ENCODE data around the gene LZTS2.

The LZTS2 gene

GRCh38 chr10:101000127-101000914, 713 bp downstream of the LZTS2 start:
- DNase-seq (ENCODE audit: low read depth): peak; percentile 32
- H3K4me3 ChIP-seq (ENCODE audit: low read length): peak overlapping the region; percentile 80
- TF ChIP-seq CTCF (IDR thresholded peaks at IDR 0.05; ENCODE audit: insufficient read depth, low read depth, low read length, missing control alignments): no peak

DNA sequence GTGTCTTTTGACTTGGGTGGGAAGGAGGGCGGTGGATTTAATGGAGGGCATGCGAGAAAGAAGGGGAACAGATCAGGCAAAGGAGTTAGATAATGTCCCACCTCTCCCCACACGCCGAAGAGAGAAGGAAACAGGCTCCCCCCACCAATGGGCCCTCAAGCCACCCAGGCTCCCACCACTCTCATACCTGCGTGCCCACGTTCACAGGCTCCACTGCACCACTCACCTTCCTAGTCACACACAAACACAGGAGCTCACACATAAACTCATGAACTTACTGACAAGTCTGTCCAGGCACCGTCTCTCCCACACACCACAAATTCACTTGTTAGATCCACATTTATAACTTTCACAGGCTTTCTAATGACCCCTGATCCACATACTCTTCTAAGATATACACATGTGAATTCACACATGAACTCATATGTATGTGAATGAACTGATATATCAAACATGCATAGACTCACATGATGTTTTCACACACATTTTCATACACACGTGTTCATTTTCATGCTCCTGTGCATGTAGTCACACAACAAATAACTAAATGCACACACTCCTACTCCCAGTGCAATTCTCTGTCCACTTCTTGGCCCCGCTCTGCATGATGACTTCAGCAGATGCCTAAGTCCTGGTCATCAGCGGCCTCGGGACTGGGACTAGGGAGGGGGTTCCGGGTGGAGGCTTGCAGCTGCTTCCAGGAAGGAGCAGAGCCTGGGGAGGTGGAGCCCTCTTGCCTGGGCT, 1.5 kb downstream of the LZTS2 start:
- H3K4me3 ChIP-seq (ENCODE audit: low read length): peak overlapping the region; percentile 80
- no peak for TF ChIP-seq CTCF (IDR thresholded peaks at IDR 0.05; ENCODE audit: insufficient read depth, low read depth, low read length, missing control alignments)
- DNase-seq (ENCODE audit: low read depth): peak; percentile 61

DNA sequence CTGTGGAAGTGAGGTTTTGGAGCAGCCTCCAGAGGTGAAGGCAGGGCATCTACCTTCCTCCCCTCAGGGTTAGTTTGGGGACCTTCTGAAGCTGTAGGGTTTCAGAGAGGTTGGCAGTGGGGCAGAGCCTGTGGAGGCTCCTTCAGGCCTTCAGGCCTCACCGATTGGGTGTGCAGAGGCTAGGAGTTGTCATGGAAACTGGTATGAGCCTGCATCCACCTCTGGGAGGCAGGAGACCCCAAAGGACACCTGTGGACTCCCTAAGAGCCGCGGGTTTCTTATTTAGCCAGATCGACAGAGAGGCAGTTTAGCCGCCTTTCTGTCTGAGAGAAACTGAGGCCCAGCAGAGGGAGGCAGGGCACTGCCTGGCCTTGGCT, 2.0 kb downstream of the LZTS2 start:
- no peak for DNase-seq (ENCODE audit: low read depth)
- H3K4me3 ChIP-seq (ENCODE audit: low read length): no peak overlapping the region
- no peak for TF ChIP-seq CTCF (IDR thresholded peaks at IDR 0.05; ENCODE audit: insufficient read depth, low read depth, low read length, missing control alignments)

GRCh38 chr10:101002456-101002855, 2.8 kb downstream of the LZTS2 start:
- no peak for TF ChIP-seq CTCF (IDR thresholded peaks at IDR 0.05; ENCODE audit: insufficient read depth, low read depth, low read length, missing control alignments)
- DNase-seq (ENCODE audit: low read depth): no peak
- no peak overlapping the region for H3K4me3 ChIP-seq (ENCODE audit: low read length)

DNA sequence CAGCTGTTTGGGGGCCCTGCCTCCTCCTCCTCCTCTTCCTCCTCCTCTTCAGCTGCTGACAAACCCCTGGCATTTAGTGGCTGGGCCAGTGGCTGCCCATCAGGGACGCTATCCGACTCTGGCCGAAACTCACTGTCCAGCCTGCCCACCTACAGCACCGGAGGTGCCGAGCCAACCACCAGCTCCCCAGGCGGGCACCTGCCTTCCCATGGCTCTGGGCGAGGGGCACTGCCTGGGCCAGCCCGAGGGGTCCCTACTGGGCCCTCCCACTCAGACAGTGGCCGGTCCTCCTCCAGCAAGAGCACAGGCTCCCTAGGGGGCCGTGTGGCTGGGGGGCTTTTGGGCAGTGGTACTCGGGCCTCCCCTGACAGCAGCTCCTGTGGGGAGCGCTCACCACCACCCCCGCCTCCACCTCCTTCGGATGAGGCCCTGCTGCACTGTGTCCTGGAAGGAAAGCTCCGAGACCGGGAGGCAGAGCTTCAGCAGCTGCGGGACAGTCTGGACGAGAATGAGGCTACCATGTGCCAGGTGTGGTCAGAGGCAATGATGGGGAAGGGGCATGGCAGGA, 4.1 kb downstream of the LZTS2 start:
- no peak for DNase-seq (ENCODE audit: low read depth)
- no peak for TF ChIP-seq CTCF (IDR thresholded peaks at IDR 0.05; ENCODE audit: insufficient read depth, low read depth, low read length, missing control alignments)
- no peak overlapping the region for H3K4me3 ChIP-seq (ENCODE audit: low read length)

- no peak for TF ChIP-seq CTCF (IDR thresholded peaks at IDR 0.05; ENCODE audit: insufficient read depth, low read depth, low read length, missing control alignments)
- DNase-seq (ENCODE audit: low read depth): no peak
- H3K4me3 ChIP-seq (ENCODE audit: low read length): no peak overlapping the region
These were observed 5.8 kb downstream of the LZTS2 start for GRCh38 chr10:101005361-101005760.
